Measurements from ENCODE around the gene THOP1. TPM values are rescaled to one million over a fixed set of nuclear protein-coding genes. Genes with fewer than 3 reads are reported as not detected.

THOP1 gene
- total RNA-seq, 1 experiment from 2014 or later: 221 TPM

DNA sequence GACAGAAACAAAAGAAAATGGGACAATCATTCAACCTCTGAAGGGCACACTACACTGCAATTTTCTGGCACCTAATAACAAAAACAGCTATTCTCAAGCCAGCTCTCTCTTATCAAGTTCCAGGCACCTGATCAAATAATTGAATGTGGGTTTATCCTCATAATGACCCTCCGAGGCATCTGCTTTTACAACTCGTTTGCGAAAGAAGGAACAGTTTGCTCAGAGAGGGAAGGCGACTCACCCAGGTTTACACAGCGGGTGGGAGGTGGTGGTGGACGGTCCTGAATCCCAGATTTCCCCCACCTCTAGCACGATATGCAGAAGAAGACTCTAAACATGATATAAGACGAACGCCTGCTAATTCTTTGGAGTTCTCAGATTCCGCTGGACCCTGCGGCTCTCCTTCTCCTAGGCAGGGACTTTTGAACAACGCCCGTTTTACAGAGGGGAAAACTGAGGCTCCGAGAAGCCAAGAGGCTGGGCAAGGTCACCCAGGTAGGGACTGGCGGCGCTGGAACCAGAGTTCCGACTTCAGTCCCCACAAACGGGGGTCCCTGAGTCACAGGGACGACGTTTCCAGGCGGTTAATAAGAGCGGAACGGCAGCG is 2.9 kb upstream of the THOP1 start:
- Histone ChIP-seq H3K36me3 (ENCODE audit: low read depth, low read length) (no peaks in the 10 kb centered on the region), H3F3A (ENCODE audit: low read length, unreplicated experiment) (no peaks in the 10 kb centered on the region), H3K9me2 (replicated peaks; ENCODE audit: low read length) (no peaks in the 10 kb centered on the region), H3K4me1 (ENCODE audit: insufficient read depth, low read length) (peaks cover 14% of the 10 kb centered on the region), H2AFZ (ENCODE audit: low read length) (peak overlapping the region; percentile 68), H3K9me3 (ENCODE audit: low read length) (no peaks in the 10 kb centered on the region), H3K4me3 (ENCODE audit: low read length) (peak overlapping the region; percentile 98), H3K4me2 (ENCODE audit: low read length) (peak overlapping the region; percentile 96), H3K27ac (ENCODE audit: low read length) (peak overlapping the region; percentile 57), H3K9ac (ENCODE audit: low read length) (peak overlapping the region; percentile 99), H4K20me1 (ENCODE audit: low read length) (peaks cover 9% of the 10 kb centered on the region; the same call in 1 of the 2 replicates), H3K79me2 (ENCODE audit: low read length) (peaks cover 82% of the 10 kb centered on the region), H3K27me3 (ENCODE audit: low read length) (no peaks in the 10 kb centered on the region)
- intact Hi-C loops (cut with micrococcal nuclease): no loop called here
- ChIA-PET POLR2A (ENCODE audit: unreplicated experiment) (interaction anchor here (0.6 kb wide), 1 partner anchor 290 kb away, joined by 8 read pairs; no protein-coding TSS in a partner anchor), CTCF (no interaction called here)
- DNase-seq (no peak), ATAC-seq (no peak)
- BruUV-seq (replicated peaks): TSS peak; percentile 51
- TF ChIP-seq, protein P1, sequence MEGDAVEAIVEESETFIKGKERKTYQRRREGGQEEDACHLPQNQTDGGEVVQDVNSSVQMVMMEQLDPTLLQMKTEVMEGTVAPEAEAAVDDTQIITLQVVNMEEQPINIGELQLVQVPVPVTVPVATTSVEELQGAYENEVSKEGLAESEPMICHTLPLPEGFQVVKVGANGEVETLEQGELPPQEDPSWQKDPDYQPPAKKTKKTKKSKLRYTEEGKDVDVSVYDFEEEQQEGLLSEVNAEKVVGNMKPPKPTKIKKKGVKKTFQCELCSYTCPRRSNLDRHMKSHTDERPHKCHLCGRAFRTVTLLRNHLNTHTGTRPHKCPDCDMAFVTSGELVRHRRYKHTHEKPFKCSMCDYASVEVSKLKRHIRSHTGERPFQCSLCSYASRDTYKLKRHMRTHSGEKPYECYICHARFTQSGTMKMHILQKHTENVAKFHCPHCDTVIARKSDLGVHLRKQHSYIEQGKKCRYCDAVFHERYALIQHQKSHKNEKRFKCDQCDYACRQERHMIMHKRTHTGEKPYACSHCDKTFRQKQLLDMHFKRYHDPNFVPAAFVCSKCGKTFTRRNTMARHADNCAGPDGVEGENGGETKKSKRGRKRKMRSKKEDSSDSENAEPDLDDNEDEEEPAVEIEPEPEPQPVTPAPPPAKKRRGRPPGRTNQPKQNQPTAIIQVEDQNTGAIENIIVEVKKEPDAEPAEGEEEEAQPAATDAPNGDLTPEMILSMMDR (conservative IDR thresholded peaks at IDR 0.05; ENCODE audit: low read depth, low read length): no peak
- no peak for TF ChIP-seq EZH2 (IDR thresholded peaks at IDR 0.05; ENCODE audit: low read length, unreplicated experiment)
- no peak for TF ChIP-seq EZH2phosphoT487 (IDR thresholded peaks at IDR 0.05; ENCODE audit: borderline replicate concordance, low read length)

DNA sequence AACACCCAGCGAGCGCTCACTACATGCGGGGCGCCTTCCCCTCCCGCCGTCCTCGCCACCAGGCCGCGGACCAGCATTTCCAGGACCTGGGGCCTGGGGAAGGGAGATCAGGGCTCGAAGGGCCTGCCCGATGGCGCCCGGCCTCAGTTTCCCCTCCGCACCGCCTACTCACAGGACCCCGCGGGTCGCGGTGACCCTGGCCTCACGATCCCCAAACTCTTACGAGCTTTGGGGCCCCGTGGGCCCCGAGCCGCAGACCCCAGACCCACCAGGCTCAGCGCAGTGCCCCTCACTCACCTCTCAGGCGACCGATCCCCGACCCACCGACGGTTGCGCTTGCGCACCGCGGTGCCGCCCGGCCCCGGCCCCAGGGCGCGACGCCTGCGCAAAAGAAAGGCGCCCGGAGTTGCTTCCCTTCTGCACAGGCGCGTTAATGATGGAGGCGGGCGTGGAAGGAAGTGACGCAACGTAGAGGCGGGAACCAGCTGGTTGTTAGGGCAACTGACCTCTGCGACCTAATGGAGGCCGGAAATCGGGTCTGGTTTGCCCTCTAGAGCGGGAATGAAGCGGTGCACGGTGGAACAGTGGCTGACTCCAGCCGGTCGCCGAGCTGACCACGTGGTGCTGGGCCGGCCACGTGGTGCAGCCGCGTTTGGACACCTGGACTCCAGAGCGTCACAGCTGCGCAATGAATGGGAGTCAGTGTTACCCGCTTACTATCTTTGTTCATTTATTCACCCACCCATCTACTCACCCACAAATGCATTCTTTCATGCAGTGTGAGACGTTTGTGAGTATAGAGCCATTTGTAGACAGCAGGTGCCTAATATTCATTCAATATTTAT is 2.1 kb upstream of the THOP1 start, which contains the start of gene SGTA:
SGTA (minus strand) TSS at position 338 of the 845 bp plus-strand sequence. CDS start 14,205 bp downstream, outside the sequence.
- TF ChIP-seq EZH2 (IDR thresholded peaks at IDR 0.05; ENCODE audit: low read length, unreplicated experiment) (no peak), EZH2phosphoT487 (IDR thresholded peaks at IDR 0.05; ENCODE audit: borderline replicate concordance, low read length) (no peak)

DNA sequence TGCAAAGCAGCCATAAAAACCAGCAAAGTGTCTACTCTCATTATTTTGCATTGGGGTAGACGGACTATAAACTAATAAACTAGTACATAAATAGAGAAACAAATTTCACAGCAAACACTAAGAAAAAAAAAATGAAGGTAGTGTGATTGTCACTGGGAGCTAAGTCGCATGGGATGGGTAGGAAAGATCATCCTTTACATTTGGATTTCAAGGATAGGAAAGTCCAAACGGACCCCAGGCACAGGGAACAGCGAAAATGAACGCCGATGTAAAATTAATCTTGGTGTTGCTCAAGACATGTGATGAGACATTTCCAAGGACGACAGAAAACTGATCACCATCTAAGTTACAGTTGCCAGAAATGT is 1.5 kb upstream of the THOP1 start:
- peaks cover 14% of the 10 kb centered on the region for H3K4me1 ChIP-seq (ENCODE audit: insufficient read depth, low read length)
- peak overlapping the region; percentile 96 for H3K4me2 ChIP-seq (ENCODE audit: low read length)
- TF ChIP-seq, protein P1 (conservative IDR thresholded peaks at IDR 0.05; ENCODE audit: low read depth, low read length): no peak
- TF ChIP-seq EZH2phosphoT487 (IDR thresholded peaks at IDR 0.05; ENCODE audit: borderline replicate concordance, low read length) (no peak), EZH2 (IDR thresholded peaks at IDR 0.05; ENCODE audit: low read length, unreplicated experiment) (no peak)
- H3K9ac ChIP-seq (ENCODE audit: low read length): peak overlapping the region; percentile 99
- H3K9me3 ChIP-seq (ENCODE audit: low read length): no peaks in the 10 kb centered on the region
- no peaks in the 10 kb centered on the region for H3K9me2 ChIP-seq (replicated peaks; ENCODE audit: low read length)
- peaks cover 9% of the 10 kb centered on the region; the same call in 1 of the 2 replicates for H4K20me1 ChIP-seq (ENCODE audit: low read length)
- H3K27ac ChIP-seq (ENCODE audit: low read length): peak overlapping the region; percentile 60
- BruUV-seq (replicated peaks): no TSS peak
- ATAC-seq: no peak
- ChIA-PET CTCF (no interaction called here), POLR2A (ENCODE audit: unreplicated experiment) (interaction anchor here (0.6 kb wide), 1 partner anchor 1934 kb away, joined by 4 read pairs; no protein-coding TSS in a partner anchor)
- H3K27me3 ChIP-seq (ENCODE audit: low read length): no peaks in the 10 kb centered on the region
- peaks cover 81% of the 10 kb centered on the region for H3K79me2 ChIP-seq (ENCODE audit: low read length)
- intact Hi-C loops (cut with micrococcal nuclease): no loop called here
- no peaks in the 10 kb centered on the region for H3F3A ChIP-seq (ENCODE audit: low read length, unreplicated experiment)
- no peaks in the 10 kb centered on the region for H3K36me3 ChIP-seq (ENCODE audit: low read depth, low read length)
- H3K4me3 ChIP-seq (ENCODE audit: low read length): no peak overlapping the region; the same call in 1 of the 2 replicates
- peak overlapping the region; percentile 90 for H2AFZ ChIP-seq (ENCODE audit: low read length)
- no peak for DNase-seq

More for the DNA sequence above, 2.1 kb upstream of the THOP1 start, which contains the start of gene SGTA:
- Histone ChIP-seq H3K4me3 (ENCODE audit: low read length) (peak within 1 kb of the TSS; percentile 98), H3K9me2 (replicated peaks; ENCODE audit: low read length) (no peaks in the 10 kb centered on the region), H3K4me1 (ENCODE audit: insufficient read depth, low read length) (peaks cover 14% of the 10 kb centered on the region), H3F3A (ENCODE audit: low read length, unreplicated experiment) (no peaks in the 10 kb centered on the region), H3K9ac (ENCODE audit: low read length) (peak within 1 kb of the TSS; percentile 99), H2AFZ (ENCODE audit: low read length) (peak within 1 kb of the TSS; percentile 90), H4K20me1 (ENCODE audit: low read length) (peaks cover 9% of the 10 kb centered on the region; the same call in 1 of the 2 replicates), H3K27ac (ENCODE audit: low read length) (peak within 1 kb of the TSS; percentile 60), H3K9me3 (ENCODE audit: low read length) (no peaks in the 10 kb centered on the region), H3K4me2 (ENCODE audit: low read length) (peak within 1 kb of the TSS; percentile 96), H3K79me2 (ENCODE audit: low read length) (peaks cover 82% of the 10 kb centered on the region), H3K36me3 (ENCODE audit: low read depth, low read length) (no peaks in the 10 kb centered on the region), H3K27me3 (ENCODE audit: low read length) (no peaks in the 10 kb centered on the region)
- POLR2A ChIA-PET (ENCODE audit: unreplicated experiment): interaction anchor here (0.6 kb wide), 1 partner anchor 1934 kb away, joined by 4 read pairs; no protein-coding TSS in a partner anchor
- CTCF ChIA-PET: no interaction called here
- peak; percentile 97 for DNase-seq
- peak; percentile 71 for ATAC-seq
- no TSS peak for BruUV-seq (replicated peaks)
- intact Hi-C loops (cut with micrococcal nuclease): no loop called here
